NB4 (cell line): Measurements from ENCODE around the gene AKT1.

Source experiments
- DNase-seq: peaks from one replicate; pipeline ENCODE4 v3.0.0; 2010; ENCODE audit warnings: low read depth
- H3K4me3 ChIP-seq: one replicate; pipeline ENCODE4 v1.5.1; 2011; ENCODE audit warnings: mild to moderate bottlenecking, low read depth, low read length, moderate library complexity
- MYC ChIP-seq: IDR thresholded peaks from 2 replicates; pipeline ENCODE4 v1.6.1; 2011; ENCODE audit warnings: low read depth, low read length
- POLR2A ChIP-seq: IDR thresholded peaks from 2 replicates; pipeline ENCODE4 v1.6.1; 2011; ENCODE audit warnings: mild to moderate bottlenecking; ENCODE audit not compliant: insufficient read length; ENCODE audit errors: extremely low read depth
- TF ChIP-seq, protein P1 (sequence below): IDR thresholded peaks from one replicate; pipeline ENCODE4 v1.5.1; 2012; ENCODE audit warnings: low read depth, low read length
- TF ChIP-seq, protein P2 (sequence below): IDR thresholded peaks from 2 replicates; pipeline ENCODE4 v1.6.1; 2011; ENCODE audit warnings: low read depth, low read length

AKT1 gene

DNA sequence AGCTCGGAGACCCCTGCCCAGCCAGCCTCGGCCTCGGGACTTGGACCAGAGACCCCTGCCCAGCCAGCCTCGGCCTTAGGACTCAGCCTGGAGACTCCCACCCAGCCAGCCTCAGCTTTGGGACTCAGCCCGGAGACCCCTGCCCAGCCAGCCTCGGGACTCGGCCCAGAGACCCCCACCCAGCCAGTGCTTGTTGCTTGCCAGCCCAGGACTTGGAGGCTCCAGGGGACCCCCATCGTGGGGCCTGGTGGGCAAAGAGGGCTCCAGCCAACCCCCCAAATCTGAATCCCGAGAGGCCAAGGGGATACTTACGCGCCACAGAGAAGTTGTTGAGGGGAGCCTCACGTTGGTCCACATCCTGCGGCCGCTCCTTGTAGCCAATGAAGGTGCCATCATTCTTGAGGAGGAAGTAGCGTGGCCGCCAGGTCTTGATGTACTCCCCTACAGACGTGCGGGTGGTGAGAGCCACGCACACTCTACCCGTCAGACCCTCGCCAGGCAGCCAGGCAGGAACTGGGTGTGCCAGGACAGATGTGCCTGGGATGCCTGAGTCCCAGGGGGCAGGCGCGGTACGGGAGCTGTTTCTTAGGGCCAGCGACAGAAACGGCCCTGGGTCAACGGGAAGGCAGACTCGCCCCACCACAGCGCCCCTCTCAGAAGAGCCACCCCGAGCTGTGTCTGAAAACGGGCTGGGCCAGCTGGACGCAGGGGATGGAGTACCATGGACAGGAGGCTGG is 15.6 kb downstream of the AKT1 start:
- no peak for DNase-seq
- TF ChIP-seq MYC: no peak
- TF ChIP-seq, protein P1, sequence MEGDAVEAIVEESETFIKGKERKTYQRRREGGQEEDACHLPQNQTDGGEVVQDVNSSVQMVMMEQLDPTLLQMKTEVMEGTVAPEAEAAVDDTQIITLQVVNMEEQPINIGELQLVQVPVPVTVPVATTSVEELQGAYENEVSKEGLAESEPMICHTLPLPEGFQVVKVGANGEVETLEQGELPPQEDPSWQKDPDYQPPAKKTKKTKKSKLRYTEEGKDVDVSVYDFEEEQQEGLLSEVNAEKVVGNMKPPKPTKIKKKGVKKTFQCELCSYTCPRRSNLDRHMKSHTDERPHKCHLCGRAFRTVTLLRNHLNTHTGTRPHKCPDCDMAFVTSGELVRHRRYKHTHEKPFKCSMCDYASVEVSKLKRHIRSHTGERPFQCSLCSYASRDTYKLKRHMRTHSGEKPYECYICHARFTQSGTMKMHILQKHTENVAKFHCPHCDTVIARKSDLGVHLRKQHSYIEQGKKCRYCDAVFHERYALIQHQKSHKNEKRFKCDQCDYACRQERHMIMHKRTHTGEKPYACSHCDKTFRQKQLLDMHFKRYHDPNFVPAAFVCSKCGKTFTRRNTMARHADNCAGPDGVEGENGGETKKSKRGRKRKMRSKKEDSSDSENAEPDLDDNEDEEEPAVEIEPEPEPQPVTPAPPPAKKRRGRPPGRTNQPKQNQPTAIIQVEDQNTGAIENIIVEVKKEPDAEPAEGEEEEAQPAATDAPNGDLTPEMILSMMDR: no peak
- TF ChIP-seq, protein P2, sequence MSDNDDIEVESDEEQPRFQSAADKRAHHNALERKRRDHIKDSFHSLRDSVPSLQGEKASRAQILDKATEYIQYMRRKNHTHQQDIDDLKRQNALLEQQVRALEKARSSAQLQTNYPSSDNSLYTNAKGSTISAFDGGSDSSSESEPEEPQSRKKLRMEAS: no peak
- no peak for TF ChIP-seq POLR2A
- no peak overlapping the region for H3K4me3 ChIP-seq

DNA sequence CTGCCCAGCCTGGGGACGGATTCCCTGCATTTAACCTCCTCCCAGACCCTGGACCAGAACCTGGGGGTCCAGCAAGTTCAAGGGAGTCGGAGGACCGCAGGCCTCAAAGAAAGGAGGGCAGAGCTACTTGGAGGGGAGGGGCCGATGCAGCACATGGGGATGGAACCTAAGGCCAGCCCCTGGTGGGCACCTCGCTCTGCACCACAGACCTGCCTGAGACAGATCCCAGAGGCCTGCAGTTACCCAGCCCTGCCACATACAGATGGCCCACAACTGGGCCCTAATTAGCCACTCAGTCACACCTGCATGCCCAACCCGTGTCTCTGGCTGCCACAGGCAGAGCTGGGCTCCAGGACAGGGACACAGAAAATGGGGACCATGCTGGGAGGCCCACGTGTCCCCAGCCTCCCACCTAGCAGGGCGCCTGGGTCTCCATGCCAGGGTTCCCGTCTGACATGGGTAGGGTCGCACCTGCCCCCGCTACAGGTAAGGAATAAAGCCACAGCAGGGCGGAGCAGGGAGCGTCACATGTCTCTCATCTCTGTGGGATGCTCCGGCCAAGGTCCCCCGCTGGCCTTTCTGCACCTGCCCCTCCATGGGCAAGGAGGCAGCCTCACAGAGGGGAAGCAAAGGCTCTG is 16.7 kb downstream of the AKT1 start:
- TF ChIP-seq MYC: no peak
- TF ChIP-seq, protein P1: no peak
- no peak for TF ChIP-seq POLR2A
- TF ChIP-seq, protein P2: no peak
- no peak for DNase-seq
- H3K4me3 ChIP-seq: no peak overlapping the region

DNA sequence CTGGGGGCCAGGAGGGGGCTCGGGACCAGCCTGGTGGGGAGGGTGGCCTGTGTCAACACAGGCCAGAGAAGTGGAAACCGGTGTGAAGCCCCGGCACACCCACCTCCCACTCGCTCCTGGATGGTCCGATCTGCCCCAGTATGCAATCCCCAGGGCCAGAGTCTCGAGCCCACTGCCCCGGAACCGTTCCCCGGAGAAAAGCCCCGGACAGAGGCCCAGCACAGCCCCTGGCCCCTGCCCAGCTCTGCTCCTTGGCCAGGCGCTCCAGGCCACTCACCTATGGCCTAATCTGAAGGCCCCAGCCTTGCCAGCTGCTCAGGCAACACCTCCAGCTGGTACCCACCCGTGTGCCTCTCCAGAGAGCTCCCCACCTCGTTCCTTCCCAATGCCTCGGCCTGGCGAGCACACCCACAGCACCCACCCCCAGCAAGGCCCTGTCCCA is 17.7 kb downstream of the AKT1 start:
- no peak for TF ChIP-seq MYC
- no peak for DNase-seq
- no peak overlapping the region for H3K4me3 ChIP-seq

DNA sequence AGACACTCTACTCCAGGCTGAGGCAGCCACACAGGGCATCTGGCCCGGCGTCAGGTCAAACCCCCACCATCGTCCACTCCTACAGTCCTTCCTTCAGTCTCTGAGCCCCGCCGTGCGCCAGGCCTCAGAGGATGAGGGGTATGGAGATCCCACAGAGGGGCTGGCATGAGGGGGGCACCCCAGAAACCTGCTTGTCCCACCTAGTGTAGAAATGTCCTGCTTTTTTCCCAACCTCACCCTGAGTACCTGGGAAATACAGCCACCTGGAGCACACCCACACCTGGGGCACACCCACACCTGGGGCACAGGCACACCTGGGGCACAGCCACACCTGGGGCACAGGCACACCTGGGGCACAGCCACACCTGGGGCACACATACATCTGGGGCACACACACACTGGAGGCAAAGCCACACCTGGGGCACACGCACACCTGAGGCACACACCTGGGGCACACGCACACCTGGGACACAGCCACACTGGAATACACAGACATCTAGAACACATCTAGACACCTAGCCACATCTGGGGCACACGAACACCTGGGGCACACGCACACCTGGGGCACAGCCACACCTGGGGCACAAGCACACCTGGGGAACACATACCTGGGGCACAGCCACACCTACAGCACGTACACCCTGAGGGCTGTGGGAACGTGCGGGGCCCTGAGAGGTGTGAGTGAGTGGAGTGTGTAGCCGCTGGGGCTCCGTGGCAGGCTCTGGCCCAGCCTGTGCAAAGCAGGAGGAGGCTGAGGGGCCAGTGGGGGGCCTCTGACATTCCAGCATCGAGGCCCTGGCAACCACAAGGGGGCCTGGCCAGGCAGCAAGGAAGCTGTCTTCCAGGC is 18.4 kb downstream of the AKT1 start:
- H3K4me3 ChIP-seq: no peak overlapping the region
- no peak for DNase-seq
- TF ChIP-seq, protein P1: no peak
- TF ChIP-seq, protein P2: no peak
- no peak for TF ChIP-seq MYC
- no peak for TF ChIP-seq POLR2A

DNA sequence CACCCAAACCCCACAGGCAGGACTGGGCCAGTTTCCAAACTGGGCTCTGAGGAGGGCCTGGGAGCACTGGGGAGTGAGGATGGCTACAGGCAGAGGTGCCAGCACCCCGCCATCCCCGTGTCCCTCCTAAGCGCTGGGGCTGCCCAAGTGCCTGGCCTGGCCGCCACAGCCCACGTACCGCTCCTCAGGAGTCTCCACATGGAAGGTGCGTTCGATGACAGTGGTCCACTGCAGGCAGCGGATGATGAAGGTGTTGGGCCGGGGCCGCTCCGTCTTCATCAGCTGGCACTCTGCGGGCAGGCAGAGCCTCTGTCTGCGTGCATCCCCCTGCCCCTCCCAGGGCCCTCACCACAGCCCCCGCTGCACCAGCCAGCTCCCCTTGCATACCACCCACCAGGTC is 19.1 kb downstream of the AKT1 start:
- no peak for TF ChIP-seq POLR2A
- TF ChIP-seq, protein P2: no peak
- TF ChIP-seq MYC: no peak
- TF ChIP-seq, protein P1: no peak
- DNase-seq: no peak
- no peak overlapping the region for H3K4me3 ChIP-seq

DNA sequence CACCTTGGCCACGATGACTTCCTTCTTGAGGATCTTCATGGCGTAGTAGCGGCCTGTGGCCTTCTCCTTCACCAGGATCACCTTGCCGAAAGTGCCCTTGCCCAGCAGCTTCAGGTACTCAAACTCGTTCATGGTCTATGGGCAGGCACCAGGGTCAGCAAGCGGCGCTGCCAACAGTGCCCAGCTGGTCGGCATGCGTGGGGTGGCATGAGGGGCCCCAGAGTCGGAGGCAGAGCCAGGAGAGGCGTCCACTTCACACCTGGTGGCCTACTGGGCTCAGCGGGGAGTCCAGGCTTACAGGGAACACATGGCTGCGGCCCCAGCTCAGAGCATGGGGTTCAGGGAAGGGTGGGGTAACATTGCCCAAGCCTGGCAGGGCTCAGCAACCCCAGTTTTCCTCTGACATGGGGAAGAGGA is 20.5 kb downstream of the AKT1 start:
- TF ChIP-seq, protein P1: no peak
- no peak for TF ChIP-seq MYC
- TF ChIP-seq POLR2A: no peak
- TF ChIP-seq, protein P2: no peak
- no peak for DNase-seq
- H3K4me3 ChIP-seq: no peak overlapping the region
